A673 (cell line): ENCODE measurements around the gene GRM1.

Experiments used
- CTCF ChIP-seq: fragments of 300-800, 200-600 bp; sonication (generic); conservative IDR thresholded peaks from 2 replicates; pipeline ENCODE4 v1.5.1; 2017; ENCODE audit warnings: low read depth, mild to moderate bottlenecking, antibody characterized with exemption, low read length, moderate library complexity, mixed read lengths
- EZH2 ChIP-seq: fragments of 200-600 bp; sonication (generic); IDR thresholded peaks from 2 replicates; pipeline ENCODE4 v1.6.1; 2017; ENCODE audit warnings: borderline replicate concordance, low read depth, mild to moderate bottlenecking, mixed read lengths, antibody characterized with exemption, low read length; ENCODE audit not compliant: poor library complexity, severe bottlenecking

DNA sequence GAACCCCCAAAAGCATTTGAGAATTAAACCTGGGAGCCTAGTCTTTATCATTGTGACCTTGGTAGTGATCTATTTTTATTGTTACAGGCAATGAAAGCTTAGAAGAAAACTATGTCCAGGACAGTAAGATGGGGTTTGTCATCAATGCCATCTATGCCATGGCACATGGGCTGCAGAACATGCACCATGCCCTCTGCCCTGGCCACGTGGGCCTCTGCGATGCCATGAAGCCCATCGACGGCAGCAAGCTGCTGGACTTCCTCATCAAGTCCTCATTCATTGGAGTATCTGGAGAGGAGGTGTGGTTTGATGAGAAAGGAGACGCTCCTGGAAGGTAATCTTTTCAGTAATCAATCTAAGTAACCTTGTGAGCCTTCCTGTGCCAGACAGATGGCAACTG lies 323.3 kb downstream of the GRM1 start:
- TF ChIP-seq CTCF (no peak), EZH2 (no peak)
